ENCODE data around the gene UGT1A9. TPM values are rescaled to one million over a fixed set of nuclear protein-coding genes. Genes with fewer than 3 reads are reported as not detected.

UGT1A9 gene
- total RNA-seq, 1 donor from 2014 or later = 1.3 TPM

GRCh38 chr2:233758849-233759248, 87.2 kb downstream of the UGT1A9 start:
- no peak for DNase-seq (ENCODE audit: low spot score)

GRCh38 chr2:233760043-233760442, 88.3 kb downstream of the UGT1A9 start, which contains the start of gene UGT1A1:
Gene UGT1A1 (plus strand): TSS chr2:233760270. CDS start chr2:233760288, 18 bp downstream.
- DNase-seq (ENCODE audit: low spot score) = peak; percentile 28

- DNase-seq (ENCODE audit: low spot score) = no peak
Observed at GRCh38 chr2:233761040-233761769, 89.5 kb downstream of the UGT1A9 start.

GRCh38 chr2:233764264-233764663, 92.6 kb downstream of the UGT1A9 start:
- DNase-seq (ENCODE audit: low spot score) = peak; percentile 14

- no peak for DNase-seq (ENCODE audit: low spot score)
Observed at GRCh38 chr2:233764761-233765160, 93.1 kb downstream of the UGT1A9 start.

- no peak for DNase-seq (ENCODE audit: low spot score)
Observed at GRCh38 chr2:233766416-233766815, 94.7 kb downstream of the UGT1A9 start.

GRCh38 chr2:233768076-233768475, 96.4 kb downstream of the UGT1A9 start:
- no peak for DNase-seq (ENCODE audit: low spot score)

GRCh38 chr2:233769260-233769659, 97.6 kb downstream of the UGT1A9 start:
- no peak for DNase-seq (ENCODE audit: low spot score)

- DNase-seq (ENCODE audit: low spot score) = no peak
Observed at GRCh38 chr2:233772153-233772552, 100.5 kb downstream of the UGT1A9 start.

GRCh38 chr2:233772583-233772982, 100.9 kb downstream of the UGT1A9 start:
- DNase-seq (ENCODE audit: low spot score) = no peak

- no peak for DNase-seq (ENCODE audit: low spot score)
Observed at GRCh38 chr2:233773854-233774253, 102.2 kb downstream of the UGT1A9 start.

GRCh38 chr2:233775414-233775813, 103.7 kb downstream of the UGT1A9 start:
- DNase-seq (ENCODE audit: low spot score) = no peak

GRCh38 chr2:233778030-233778429, 106.3 kb downstream of the UGT1A9 start, which contains the start of gene MROH2A:
Gene MROH2A (plus strand): TSS chr2:233778330. CDS start chr2:233779359, 1,029 bp downstream.
- no peak for DNase-seq (ENCODE audit: low spot score)

- no peak for DNase-seq (ENCODE audit: low spot score)
Observed at GRCh38 chr2:233779722-233780121, 108.0 kb downstream of the UGT1A9 start.

GRCh38 chr2:233780771-233781170, 109.1 kb downstream of the UGT1A9 start:
- no peak for DNase-seq (ENCODE audit: low spot score)

GRCh38 chr2:233789554-233789953, 117.9 kb downstream of the UGT1A9 start:
- DNase-seq (ENCODE audit: low spot score) = no peak

GRCh38 chr2:233791151-233791882, 119.6 kb downstream of the UGT1A9 start:
- no peak for DNase-seq (ENCODE audit: low spot score)

GRCh38 chr2:233791883-233792329, 120.2 kb downstream of the UGT1A9 start:
- DNase-seq (ENCODE audit: low spot score) = no peak

GRCh38 chr2:233792720-233793119, 121.0 kb downstream of the UGT1A9 start:
- no peak for DNase-seq (ENCODE audit: low spot score)

- DNase-seq (ENCODE audit: low spot score) = no peak
Observed at GRCh38 chr2:233793465-233794127, 121.9 kb downstream of the UGT1A9 start.

GRCh38 chr2:233794128-233794658, 122.5 kb downstream of the UGT1A9 start:
- no peak for DNase-seq (ENCODE audit: low spot score)

- DNase-seq (ENCODE audit: low spot score) = no peak
Observed at GRCh38 chr2:233795735-233796171, 124.1 kb downstream of the UGT1A9 start.

Data from mucosa of gallbladder (tissue), 1 donor.